ENCODE results near the gene ZFHX3.
A peak's percentile ranks its signal among the peaks of the same experiment; 100 is the strongest.

ZFHX3 gene

DNA sequence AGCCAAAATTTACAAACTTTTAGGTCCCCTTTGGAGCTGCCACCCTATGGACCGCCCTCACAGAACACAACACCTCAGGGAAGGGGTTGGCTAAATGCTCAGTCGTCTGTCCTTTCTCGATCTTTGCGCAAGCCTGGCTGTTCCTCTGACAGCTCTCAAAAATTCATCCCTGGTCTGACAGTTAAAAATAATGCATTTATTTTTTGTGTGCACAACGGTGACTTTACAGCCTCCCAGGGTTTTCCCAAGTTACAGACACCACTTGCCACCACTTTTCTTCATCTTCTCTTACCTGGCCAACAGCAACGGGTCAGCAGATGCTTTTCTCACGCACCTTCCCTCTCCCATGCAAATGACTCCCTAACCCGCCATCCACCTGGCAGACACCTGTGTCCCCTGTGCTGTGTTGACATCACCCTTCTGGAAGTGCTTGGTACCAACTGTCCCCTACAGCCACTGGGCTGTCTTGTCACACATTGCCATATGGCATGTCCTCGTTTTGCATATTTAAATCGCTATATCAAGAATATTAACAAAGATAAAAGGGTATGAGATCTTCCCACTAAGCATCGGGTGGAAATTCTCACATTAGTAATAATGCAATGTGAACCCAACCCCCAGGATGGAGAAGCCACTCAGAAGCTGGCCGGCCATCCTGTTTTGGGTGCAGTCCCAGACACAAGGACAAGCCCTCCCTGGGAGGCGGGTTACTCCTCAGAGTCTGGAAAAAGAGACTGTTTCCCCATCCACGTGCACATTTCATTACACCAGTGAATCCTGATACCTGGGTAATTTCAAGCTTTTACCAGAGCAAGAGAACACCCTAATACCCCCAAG is 187.0 kb downstream of the ZFHX3 start:
- DNase-seq (ENCODE audit: low read depth): no peak
- no peak overlapping the region for H3K4me3 ChIP-seq (ENCODE audit: low read length)
- TF ChIP-seq, protein P1, sequence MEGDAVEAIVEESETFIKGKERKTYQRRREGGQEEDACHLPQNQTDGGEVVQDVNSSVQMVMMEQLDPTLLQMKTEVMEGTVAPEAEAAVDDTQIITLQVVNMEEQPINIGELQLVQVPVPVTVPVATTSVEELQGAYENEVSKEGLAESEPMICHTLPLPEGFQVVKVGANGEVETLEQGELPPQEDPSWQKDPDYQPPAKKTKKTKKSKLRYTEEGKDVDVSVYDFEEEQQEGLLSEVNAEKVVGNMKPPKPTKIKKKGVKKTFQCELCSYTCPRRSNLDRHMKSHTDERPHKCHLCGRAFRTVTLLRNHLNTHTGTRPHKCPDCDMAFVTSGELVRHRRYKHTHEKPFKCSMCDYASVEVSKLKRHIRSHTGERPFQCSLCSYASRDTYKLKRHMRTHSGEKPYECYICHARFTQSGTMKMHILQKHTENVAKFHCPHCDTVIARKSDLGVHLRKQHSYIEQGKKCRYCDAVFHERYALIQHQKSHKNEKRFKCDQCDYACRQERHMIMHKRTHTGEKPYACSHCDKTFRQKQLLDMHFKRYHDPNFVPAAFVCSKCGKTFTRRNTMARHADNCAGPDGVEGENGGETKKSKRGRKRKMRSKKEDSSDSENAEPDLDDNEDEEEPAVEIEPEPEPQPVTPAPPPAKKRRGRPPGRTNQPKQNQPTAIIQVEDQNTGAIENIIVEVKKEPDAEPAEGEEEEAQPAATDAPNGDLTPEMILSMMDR (conservative IDR thresholded peaks at IDR 0.05; ENCODE audit: low read depth, low read length): no peak

DNA sequence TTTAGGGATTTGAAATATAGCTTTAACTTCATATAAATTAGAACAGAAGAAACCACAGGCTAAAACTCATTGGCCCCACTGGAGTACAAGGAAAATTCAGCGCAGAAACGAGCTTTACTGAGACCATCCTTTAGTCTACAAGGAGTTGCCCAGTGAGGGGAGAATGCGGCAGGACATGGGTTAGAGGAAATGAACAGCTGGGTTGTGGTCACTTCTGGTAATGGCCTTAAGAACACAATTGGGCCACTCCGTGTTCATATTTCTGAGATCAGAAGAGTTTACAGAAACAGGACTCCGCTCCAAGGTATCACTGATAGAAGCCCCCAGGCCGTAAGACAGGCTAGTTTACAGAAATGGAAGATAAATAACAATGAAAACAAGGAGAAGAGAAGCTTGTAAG is 188.3 kb downstream of the ZFHX3 start:
- no peak for DNase-seq (ENCODE audit: low read depth)
- TF ChIP-seq, protein P1 (conservative IDR thresholded peaks at IDR 0.05; ENCODE audit: low read depth, low read length): no peak
- no peak overlapping the region for H3K4me3 ChIP-seq (ENCODE audit: low read length)

DNA sequence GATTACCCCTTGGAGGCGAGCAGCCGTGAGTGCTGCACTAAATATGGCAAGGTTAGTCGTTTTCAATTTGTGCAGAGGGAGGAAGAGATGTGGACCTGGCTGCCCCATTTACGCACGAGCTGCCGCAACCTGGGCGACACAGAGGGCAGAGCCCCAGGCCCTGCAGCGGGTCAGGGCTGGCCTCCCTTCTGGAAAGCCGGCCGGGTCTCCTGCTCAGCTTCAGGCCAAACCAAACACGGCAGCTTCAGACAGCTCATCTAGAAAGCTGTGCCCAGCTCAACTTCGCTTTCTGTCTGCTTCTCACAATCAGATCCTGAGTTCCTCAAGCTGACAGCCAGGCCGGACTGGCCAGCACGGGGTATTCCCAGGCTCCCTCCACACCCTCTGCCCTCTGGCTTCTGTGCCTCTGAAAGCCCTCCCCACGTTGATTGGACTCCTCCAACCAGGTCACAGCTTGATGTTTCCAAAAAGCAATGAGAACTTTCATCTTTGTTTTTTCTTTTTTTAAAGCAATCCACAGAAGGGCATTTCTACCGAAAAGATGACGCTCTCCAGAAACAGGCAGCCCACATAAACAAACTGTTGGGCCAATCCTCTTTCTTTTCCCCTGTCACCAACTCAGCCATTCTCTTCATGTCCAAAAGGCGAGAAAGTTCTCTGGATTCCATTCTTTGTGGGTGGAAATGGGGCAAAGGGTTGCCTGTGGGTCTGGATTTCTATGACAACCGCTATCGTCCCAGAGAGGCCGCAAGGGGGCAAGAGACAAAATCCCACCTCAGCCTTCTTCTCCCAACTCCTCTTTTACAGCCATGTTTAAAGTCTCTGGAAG is 189.0 kb downstream of the ZFHX3 start:
- DNase-seq (ENCODE audit: low read depth): no peak
- no peak overlapping the region for H3K4me3 ChIP-seq (ENCODE audit: low read length)
- TF ChIP-seq, protein P1 (conservative IDR thresholded peaks at IDR 0.05; ENCODE audit: low read depth, low read length): no peak

DNA sequence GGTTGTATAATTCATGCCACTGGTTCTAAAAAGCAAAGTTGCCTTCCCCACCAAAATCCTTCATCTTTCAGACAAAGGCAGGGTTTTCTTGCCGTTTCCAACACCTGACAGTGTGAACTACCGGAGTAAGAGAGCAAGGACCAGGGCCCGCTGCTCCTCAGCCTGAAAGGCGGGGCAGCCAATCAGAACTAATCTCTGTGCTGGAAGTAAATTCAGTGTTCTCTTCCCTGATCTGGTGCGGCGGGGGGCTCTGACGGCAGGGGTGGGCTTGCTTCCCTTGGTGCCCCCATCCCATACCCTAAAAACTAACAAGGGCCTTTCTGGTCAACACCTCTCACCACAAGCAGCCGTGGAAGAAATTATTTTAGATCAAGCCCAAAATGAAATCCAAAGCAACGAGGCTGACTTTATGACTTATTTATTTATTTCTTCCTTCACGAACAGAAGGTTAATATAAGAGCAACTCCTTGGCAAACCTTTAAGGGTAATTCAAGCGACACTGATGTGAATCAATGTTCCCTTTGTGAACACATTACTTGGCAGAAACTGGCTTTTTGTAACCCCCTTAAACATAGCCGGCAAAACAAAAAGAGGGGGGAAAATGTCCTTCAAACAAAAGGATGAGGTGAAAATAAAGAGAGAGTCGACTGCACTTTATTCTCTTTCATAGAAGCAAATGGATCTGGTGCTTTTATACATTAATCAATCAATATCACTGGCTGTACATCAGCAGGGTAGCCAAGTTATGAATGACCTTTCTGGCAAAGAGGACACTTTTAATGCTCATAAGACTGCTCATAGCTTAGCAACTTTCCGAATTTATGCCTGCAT is 189.9 kb downstream of the ZFHX3 start:
- DNase-seq (ENCODE audit: low read depth): no peak
- TF ChIP-seq, protein P1 (conservative IDR thresholded peaks at IDR 0.05; ENCODE audit: low read depth, low read length): no peak
- H3K4me3 ChIP-seq (ENCODE audit: low read length): no peak overlapping the region

DNA sequence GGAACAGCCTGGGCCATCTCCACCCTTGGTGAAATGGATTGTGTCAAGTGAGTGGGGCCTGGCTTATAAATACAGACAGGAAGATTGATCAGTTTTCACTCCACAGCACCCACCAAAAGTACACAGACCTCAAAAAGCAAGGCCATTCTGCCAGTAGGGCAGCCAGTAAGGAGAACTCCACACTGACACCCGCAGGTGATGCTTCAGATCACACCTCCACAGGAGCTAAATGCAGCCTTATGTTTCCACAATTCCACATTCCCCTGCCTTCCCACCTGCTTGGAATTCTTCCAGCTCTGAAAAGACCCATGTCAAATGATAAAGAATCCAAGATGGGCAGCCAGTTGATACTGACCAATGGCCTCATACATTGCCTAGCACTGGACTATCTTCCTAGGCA is 191.1 kb downstream of the ZFHX3 start:
- TF ChIP-seq, protein P1 (conservative IDR thresholded peaks at IDR 0.05; ENCODE audit: low read depth, low read length): peak; percentile 59
- no peak for DNase-seq (ENCODE audit: low read depth)
- H3K4me3 ChIP-seq (ENCODE audit: low read length): no peak overlapping the region

DNA sequence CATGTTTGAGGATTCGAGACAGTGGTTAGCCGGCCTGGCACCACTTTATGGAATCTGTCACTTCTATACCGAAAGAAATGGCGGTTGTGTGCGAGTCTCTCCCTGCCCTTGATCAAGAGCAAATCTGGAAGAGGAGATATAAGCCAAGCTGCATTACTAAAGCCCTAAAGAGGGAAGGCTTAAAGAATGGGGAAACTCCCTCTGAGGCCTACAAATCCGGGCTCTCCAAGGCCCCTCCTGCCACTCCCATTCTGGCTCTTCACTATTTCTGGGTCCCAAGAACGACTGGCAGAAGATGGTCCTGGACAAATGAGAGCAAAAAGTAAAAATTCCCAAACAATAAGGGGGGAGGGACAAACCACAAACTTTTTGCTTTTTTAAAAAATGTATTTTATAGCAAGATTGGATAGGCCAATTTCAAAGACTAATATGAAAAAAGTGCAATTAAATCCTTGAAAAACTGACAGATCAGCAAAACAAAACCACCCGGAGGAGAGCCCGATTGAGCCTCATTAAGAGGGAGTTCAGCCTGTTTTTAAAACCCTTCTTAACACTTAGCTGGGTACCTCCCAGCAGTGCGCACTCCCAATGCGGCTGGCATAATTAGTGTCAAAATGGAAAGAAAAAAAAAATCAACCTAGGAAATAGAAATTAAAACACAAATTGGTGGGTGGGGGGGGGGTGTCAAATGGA is 193.5 kb downstream of the ZFHX3 start:
- DNase-seq (ENCODE audit: low read depth): no peak
- TF ChIP-seq, protein P1 (conservative IDR thresholded peaks at IDR 0.05; ENCODE audit: low read depth, low read length): no peak
- H3K4me3 ChIP-seq (ENCODE audit: low read length): no peak overlapping the region
